ENCODE data around the gene ING5.

DNA sequence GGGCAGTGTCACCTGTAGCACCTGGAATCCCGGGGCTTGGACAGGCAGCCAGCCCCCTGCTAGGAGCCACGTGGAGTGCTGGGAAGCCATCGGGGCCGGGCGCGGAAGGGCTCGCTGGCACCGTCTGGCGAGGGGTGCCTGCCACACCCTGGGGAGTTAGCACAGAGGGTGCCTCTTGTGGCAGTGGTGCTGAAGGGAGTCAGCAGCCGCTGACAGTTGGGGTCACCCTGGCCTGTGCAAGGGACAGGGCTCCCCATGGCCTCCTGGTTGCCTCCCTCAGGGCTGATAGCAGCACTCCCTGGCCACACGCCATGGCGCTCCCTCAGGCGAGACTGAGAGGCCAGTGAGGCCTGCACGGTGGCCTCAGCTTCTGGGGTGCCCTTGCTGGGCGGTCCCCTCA is 18.7 kb downstream of the ING5 start:
- TF ChIP-seq, protein P1, sequence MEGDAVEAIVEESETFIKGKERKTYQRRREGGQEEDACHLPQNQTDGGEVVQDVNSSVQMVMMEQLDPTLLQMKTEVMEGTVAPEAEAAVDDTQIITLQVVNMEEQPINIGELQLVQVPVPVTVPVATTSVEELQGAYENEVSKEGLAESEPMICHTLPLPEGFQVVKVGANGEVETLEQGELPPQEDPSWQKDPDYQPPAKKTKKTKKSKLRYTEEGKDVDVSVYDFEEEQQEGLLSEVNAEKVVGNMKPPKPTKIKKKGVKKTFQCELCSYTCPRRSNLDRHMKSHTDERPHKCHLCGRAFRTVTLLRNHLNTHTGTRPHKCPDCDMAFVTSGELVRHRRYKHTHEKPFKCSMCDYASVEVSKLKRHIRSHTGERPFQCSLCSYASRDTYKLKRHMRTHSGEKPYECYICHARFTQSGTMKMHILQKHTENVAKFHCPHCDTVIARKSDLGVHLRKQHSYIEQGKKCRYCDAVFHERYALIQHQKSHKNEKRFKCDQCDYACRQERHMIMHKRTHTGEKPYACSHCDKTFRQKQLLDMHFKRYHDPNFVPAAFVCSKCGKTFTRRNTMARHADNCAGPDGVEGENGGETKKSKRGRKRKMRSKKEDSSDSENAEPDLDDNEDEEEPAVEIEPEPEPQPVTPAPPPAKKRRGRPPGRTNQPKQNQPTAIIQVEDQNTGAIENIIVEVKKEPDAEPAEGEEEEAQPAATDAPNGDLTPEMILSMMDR (IDR thresholded peaks at IDR 0.05; ENCODE audit: insufficient read depth, low read length) = no peak
- TF ChIP-seq POLR2AphosphoS5 (IDR thresholded peaks at IDR 0.05; ENCODE audit: low read depth) = no peak
- TF ChIP-seq GABPA (IDR thresholded peaks at IDR 0.05; ENCODE audit: low read depth) = no peak
- TF ChIP-seq, protein P2, sequence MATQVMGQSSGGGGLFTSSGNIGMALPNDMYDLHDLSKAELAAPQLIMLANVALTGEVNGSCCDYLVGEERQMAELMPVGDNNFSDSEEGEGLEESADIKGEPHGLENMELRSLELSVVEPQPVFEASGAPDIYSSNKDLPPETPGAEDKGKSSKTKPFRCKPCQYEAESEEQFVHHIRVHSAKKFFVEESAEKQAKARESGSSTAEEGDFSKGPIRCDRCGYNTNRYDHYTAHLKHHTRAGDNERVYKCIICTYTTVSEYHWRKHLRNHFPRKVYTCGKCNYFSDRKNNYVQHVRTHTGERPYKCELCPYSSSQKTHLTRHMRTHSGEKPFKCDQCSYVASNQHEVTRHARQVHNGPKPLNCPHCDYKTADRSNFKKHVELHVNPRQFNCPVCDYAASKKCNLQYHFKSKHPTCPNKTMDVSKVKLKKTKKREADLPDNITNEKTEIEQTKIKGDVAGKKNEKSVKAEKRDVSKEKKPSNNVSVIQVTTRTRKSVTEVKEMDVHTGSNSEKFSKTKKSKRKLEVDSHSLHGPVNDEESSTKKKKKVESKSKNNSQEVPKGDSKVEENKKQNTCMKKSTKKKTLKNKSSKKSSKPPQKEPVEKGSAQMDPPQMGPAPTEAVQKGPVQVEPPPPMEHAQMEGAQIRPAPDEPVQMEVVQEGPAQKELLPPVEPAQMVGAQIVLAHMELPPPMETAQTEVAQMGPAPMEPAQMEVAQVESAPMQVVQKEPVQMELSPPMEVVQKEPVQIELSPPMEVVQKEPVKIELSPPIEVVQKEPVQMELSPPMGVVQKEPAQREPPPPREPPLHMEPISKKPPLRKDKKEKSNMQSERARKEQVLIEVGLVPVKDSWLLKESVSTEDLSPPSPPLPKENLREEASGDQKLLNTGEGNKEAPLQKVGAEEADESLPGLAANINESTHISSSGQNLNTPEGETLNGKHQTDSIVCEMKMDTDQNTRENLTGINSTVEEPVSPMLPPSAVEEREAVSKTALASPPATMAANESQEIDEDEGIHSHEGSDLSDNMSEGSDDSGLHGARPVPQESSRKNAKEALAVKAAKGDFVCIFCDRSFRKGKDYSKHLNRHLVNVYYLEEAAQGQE (IDR thresholded peaks at IDR 0.05; ENCODE audit: insufficient replicate concordance, low read depth) = no peak
- TF ChIP-seq SPI1 (IDR thresholded peaks at IDR 0.05; ENCODE audit: borderline replicate concordance, low read depth) = no peak

All from HL-60 (cell line).